Muscle layer of duodenum (tissue), 2 donors: ENCODE measurements around the gene CRABP2.

ENCODE experiments used
- H3K27ac ChIP-seq: one replicate; pipeline ENCODE4 v1.7.0; 2013; ENCODE audit warnings: mild to moderate bottlenecking, low read length
- H3K27me3 ChIP-seq: one replicate; pipeline ENCODE4 v1.7.0; 2013; ENCODE audit warnings: low read depth, mild to moderate bottlenecking, control low read depth, low read length
- H3K36me3 ChIP-seq, 2 donors: one replicate each; pipeline ENCODE4 v1.7.0; 2013; ENCODE audit warnings: low read length in 2 of 2, control low read depth in 1 of 2, mild to moderate bottlenecking in 1 of 2; ENCODE audit not compliant: insufficient read depth in 2 of 2, control insufficient read depth in 1 of 2
- H3K4me1 ChIP-seq, 2 donors: one replicate each; pipeline ENCODE4 v1.7.0; 2013; ENCODE audit warnings: low read length in 2 of 2, mild to moderate bottlenecking in 2 of 2, control low read depth in 1 of 2, moderate library complexity in 1 of 2; ENCODE audit not compliant: insufficient read depth in 2 of 2, control insufficient read depth in 1 of 2
- H3K4me3 ChIP-seq, 2 donors: one replicate each; pipeline ENCODE4 v1.7.0; 2013; ENCODE audit warnings: low read length in 2 of 2, low read depth in 1 of 2, mild to moderate bottlenecking in 1 of 2
- H3K9me3 ChIP-seq, 2 donors: one replicate each; pipeline ENCODE4 v1.7.0; 2013; ENCODE audit warnings: low read length in 2 of 2, control low read depth in 1 of 2, mild to moderate bottlenecking in 1 of 2; ENCODE audit not compliant: control insufficient read depth in 1 of 2
- donor health status: healthy.

CRABP2 gene

GRCh38 chr1:156671804-156672203, 33.6 kb downstream of the CRABP2 start:
- Histone ChIP-seq H3K4me1 (peaks cover 6 to 60% of the 10 kb centered on the region in 2 donors), H3K4me3 (no peak overlapping the region), H3K36me3 (no peaks in the 10 kb centered on the region), H3K27ac (no peak overlapping the region), H3K9me3 (no peaks in the 10 kb centered on the region), H3K27me3 (no peaks in the 10 kb centered on the region)

- Histone ChIP-seq H3K4me1 (peaks cover 6 to 54% of the 10 kb centered on the region in 2 donors), H3K4me3 (no peak overlapping the region), H3K36me3 (no peaks in the 10 kb centered on the region), H3K27ac (no peak overlapping the region), H3K27me3 (no peaks in the 10 kb centered on the region), H3K9me3 (no peaks in the 10 kb centered on the region)
Measured at GRCh38 chr1:156670791-156671190, 34.6 kb downstream of the CRABP2 start.

- H3K27ac ChIP-seq = no peak overlapping the region
- H3K9me3 ChIP-seq = no peaks in the 10 kb centered on the region
- H3K4me3 ChIP-seq = no peak overlapping the region
- no peaks in the 10 kb centered on the region for H3K36me3 ChIP-seq
- no peaks in the 10 kb centered on the region for H3K27me3 ChIP-seq
- H3K4me1 ChIP-seq = peaks cover 8 to 54% of the 10 kb centered on the region in 2 donors
Measured at GRCh38 chr1:156670359-156670758, 35.0 kb downstream of the CRABP2 start.

DNA sequence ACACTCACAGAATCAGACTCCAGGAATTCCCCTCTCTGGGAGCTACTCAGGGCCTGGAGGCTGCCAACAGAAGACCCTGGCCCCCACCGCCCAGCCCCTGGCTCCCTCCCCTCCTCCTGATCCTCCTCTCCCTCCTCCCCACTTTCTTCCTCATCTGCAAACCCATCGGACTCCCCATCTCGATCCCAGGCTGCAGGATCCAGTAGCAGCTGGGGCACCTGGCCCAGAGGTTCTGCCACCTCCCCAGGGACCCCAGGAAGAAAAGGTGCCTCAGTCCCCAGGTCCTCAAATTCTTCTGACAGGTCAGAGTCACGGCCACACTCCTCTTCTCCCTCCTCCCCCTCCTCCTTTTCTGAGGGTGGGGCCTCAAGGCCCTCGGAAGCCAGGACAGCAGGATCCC, 35.6 kb downstream of the CRABP2 start:
- Histone ChIP-seq H3K9me3 (no peaks in the 10 kb centered on the region), H3K36me3 (no peaks in the 10 kb centered on the region), H3K27ac (no peak overlapping the region), H3K27me3 (no peaks in the 10 kb centered on the region), H3K4me3 (no peak overlapping the region), H3K4me1 (peaks cover 12 to 54% of the 10 kb centered on the region in 2 donors)

- H3K4me3 ChIP-seq = no peak overlapping the region
- peaks cover 19 to 57% of the 10 kb centered on the region in 2 donors for H3K4me1 ChIP-seq
- H3K36me3 ChIP-seq = no peaks in the 10 kb centered on the region
- H3K27me3 ChIP-seq = no peaks in the 10 kb centered on the region
- H3K9me3 ChIP-seq = no peaks in the 10 kb centered on the region
- H3K27ac ChIP-seq = no peak overlapping the region
Measured at GRCh38 chr1:156668801-156669637, 36.4 kb downstream of the CRABP2 start.

- Histone ChIP-seq H3K4me1 (peaks cover 23 to 65% of the 10 kb centered on the region in 2 donors), H3K4me3 (peak overlapping the region in 1 of 2 donors; percentile 17), H3K9me3 (no peaks in the 10 kb centered on the region), H3K36me3 (no peaks in the 10 kb centered on the region), H3K27ac (peak overlapping the region; percentile 54), H3K27me3 (no peaks in the 10 kb centered on the region)
Measured at GRCh38 chr1:156667968-156668709, 37.2 kb downstream of the CRABP2 start.

DNA sequence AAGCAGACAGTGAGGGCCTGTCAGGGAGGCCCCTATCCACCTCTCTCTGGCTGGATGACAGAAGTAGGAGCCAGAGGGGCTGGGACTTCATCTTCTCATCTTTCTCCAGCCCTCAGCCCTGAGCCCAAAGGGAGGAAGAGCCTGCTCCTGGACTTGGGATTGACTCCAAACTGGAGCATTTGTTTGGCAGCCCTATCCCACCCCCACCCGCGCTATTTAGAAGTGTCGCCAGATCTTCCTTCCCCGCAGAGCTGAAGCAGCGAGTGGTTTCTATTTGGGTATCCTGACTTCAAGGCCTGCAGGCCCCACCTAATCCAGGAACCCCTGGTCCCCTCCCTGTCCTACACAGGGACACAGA, 37.8 kb downstream of the CRABP2 start:
- H3K27ac ChIP-seq = peak overlapping the region; percentile 54
- no peaks in the 10 kb centered on the region for H3K9me3 ChIP-seq
- peak overlapping the region in 1 of 2 donors; percentile 17 for H3K4me3 ChIP-seq
- peaks cover 23 to 71% of the 10 kb centered on the region in 2 donors for H3K4me1 ChIP-seq
- no peaks in the 10 kb centered on the region for H3K27me3 ChIP-seq
- no peaks in the 10 kb centered on the region for H3K36me3 ChIP-seq

DNA sequence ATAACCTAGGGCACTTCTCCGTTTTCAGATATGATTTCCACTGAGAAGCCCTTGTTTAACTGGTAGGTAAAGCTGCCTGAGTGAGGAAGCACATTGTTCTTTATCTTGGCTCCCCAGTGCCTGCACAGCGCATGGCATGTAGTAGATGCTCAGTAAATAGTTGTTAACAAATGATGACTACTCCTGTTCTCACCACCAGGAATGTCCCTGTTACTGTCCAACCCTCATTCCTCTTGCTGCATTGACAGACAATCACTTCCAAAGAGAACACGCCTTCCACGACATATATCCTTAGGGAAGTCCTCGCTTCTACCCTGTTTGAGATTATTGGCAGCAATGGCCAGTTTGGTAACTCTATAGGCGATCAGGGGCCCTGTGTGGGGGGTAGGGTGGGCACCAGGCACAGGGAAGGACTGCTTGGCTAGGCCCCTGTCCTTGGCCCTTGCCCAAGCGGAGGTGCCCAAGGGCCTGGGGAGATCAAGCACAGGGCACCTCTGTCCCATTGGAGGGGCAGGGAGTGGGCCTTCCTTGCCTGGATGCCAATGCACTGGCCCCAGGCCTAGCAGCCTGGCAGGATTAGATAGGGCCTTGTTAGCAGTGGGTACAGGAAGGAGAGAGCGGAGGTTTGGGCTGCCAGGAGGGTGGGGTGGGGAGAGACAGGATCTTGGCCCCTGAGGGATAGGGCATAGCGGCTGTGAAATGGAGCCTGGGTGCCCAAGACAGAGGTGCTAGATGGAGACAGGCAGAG, 38.3 kb downstream of the CRABP2 start:
- H3K9me3 ChIP-seq = no peaks in the 10 kb centered on the region
- no peaks in the 10 kb centered on the region for H3K27me3 ChIP-seq
- H3K36me3 ChIP-seq = no peaks in the 10 kb centered on the region
- no peak overlapping the region for H3K4me3 ChIP-seq
- peaks cover 28 to 76% of the 10 kb centered on the region in 2 donors for H3K4me1 ChIP-seq
- H3K27ac ChIP-seq = peak overlapping the region; percentile 54

DNA sequence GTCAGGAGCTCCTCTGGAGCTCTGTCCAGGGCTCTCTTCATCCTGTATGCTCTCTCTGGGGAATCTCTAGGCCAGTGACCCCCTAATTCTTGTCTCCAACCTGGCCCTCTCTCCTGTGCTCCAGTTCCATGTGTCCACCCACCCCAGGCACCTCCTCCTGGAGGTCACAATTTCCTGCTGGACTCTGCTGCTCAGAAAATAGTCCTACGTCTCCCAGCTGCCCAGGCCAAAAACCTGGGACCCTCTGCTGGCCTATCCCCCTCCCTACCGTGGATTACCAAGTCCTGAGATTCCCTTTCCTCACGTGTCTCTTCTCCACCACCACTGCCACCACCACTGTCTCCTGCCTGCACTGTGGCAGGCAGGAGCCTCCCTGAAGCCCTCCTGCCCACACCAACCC, 39.8 kb downstream of the CRABP2 start:
- Histone ChIP-seq H3K4me1 (peaks cover 38 to 87% of the 10 kb centered on the region in 2 donors), H3K36me3 (no peaks in the 10 kb centered on the region), H3K27ac (no peak overlapping the region), H3K27me3 (no peaks in the 10 kb centered on the region), H3K4me3 (no peak overlapping the region), H3K9me3 (no peaks in the 10 kb centered on the region)

DNA sequence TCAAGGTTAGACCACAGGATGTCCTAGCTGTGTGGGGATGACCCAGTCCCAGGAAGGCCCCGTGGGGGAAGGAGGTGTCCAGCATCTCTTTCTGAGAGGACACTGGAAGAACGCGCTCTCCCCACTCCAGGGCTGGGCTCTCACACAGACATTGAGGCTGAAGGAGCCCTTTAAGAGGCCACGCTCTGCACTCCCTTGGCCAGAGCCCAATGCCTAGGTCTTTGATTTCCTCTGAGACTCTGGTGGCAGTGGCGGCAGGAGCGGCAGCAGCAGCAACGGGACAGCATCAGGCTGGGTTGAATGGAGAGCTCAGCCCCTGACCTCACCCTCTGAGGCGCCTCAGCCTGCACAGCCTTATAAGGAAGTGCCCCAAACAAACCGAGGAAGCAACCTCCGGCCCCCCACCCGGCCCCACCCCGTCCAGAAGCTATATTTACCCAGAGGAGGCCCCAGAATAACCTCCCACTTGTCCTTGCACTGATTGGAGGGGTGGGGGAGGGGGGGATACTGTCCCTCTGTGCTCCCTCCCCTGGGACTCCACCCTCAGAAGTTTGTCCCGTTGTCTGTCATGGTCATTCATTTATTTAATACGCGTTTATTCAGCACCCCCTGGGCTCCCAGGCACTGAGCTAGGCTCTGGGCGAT, 40.5 kb downstream of the CRABP2 start:
- H3K9me3 ChIP-seq = no peaks in the 10 kb centered on the region
- peaks cover 41 to 86% of the 10 kb centered on the region in 2 donors for H3K4me1 ChIP-seq
- H3K36me3 ChIP-seq = no peaks in the 10 kb centered on the region
- no peaks in the 10 kb centered on the region for H3K27me3 ChIP-seq
- H3K4me3 ChIP-seq = peak overlapping the region; percentile 7 to 31
- H3K27ac ChIP-seq = peak overlapping the region; percentile 62
